ENCODE data around the gene IQGAP2.

IQGAP2 gene

DNA sequence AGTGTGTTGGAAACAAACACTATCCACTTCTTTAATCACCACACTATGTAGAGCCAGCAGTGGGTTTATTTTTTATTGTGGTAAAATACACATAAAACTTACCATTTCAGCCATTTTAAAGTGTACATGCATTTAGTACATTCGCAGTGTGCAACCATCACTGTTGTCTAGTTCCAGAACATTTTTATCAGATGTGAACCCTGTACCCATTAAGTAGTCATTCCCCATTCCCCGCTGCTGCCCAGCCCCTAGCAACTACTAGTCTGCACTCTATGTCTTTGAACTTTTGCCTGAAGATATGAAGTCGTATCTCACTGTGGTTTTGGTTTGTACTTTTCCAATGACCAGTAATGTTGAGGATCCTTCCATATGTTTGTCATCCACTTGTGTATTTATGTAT lies 282.6 kb downstream of the IQGAP2 start:
- no peak for TF ChIP-seq POLR2A (IDR thresholded peaks at IDR 0.05; ENCODE audit: low read depth, low read length)
- FAIRE-seq (no peak), DNase-seq (ENCODE audit: insufficient read length, low spot score) (no peak)

DNA sequence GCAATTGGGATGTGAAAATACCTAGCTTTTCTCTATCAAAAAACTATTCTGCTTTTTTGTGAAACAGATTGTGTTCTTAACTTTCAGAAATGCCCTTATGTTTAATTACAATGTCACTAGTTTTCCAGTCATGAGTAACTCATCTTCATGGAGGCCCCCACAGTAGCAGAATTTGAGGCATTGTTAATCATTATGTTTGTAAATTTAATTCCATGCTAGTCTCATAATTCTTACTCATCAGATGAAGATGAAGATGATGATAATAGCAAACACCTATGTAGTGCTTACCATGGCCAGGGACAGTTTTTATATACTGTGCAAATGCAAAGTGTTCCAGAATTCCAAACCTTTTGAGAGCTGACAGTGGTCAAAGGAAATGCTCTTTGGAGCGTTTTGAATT lies 285.1 kb downstream of the IQGAP2 start:
- FAIRE-seq: no peak
- DNase-seq (ENCODE audit: insufficient read length, low spot score): no peak
- no peak for TF ChIP-seq POLR2A (IDR thresholded peaks at IDR 0.05; ENCODE audit: low read depth, low read length)

DNA sequence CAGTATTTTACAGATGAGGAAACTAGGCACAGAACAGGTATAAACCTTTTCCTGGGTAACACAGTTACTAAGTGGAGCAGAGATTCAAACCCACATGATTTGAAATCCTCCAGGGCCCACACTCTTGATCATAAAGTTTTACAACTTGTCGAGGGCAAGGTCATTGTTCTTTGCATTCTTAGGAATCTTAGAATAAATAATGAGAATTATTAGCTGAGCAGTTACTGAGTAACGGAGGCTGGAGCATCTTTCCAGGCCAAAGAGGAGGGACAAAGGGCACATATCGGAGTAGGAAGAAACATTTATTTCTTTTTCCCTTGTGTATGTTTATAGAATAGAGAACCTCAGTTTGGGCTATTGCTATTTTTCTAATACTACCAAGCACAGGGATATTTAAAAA lies 285.8 kb downstream of the IQGAP2 start:
- DNase-seq (ENCODE audit: insufficient read length, low spot score) (no peak), FAIRE-seq (no peak)
- no peak for TF ChIP-seq POLR2A (IDR thresholded peaks at IDR 0.05; ENCODE audit: low read depth, low read length)

DNA sequence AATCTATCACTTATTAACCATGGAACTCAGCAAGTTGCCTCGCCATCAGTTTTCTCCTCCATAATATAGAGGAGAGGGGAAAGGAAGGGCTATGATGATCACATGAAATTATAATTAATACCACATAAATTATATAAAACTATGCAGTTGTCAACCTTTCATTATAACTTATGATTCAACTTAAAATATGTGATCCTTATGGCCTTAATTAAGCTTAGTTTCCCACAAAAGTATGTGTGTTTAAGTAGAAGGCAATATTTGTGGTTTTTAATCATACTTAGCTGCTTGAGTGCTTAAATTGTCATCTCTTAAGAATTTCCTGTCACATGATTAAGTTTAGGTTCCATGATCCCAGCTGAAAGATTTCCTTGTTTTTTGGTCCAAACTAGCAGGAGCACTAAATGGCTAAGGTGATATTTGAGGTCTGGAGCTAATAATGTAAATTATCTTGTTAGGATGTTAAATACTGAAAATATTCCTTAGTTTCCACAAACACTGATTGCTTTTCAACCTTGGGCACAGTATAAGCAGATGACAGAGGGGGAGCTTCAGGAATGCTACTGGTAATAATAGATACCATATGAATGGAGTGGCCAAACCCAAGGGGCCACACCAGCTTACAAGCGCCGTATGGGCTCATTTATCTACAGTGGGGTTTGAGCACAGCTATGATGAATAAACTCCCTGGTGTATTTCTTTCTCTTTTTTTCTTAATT lies 286.4 kb downstream of the IQGAP2 start:
- TF ChIP-seq POLR2A (IDR thresholded peaks at IDR 0.05; ENCODE audit: low read depth, low read length): no peak

DNA sequence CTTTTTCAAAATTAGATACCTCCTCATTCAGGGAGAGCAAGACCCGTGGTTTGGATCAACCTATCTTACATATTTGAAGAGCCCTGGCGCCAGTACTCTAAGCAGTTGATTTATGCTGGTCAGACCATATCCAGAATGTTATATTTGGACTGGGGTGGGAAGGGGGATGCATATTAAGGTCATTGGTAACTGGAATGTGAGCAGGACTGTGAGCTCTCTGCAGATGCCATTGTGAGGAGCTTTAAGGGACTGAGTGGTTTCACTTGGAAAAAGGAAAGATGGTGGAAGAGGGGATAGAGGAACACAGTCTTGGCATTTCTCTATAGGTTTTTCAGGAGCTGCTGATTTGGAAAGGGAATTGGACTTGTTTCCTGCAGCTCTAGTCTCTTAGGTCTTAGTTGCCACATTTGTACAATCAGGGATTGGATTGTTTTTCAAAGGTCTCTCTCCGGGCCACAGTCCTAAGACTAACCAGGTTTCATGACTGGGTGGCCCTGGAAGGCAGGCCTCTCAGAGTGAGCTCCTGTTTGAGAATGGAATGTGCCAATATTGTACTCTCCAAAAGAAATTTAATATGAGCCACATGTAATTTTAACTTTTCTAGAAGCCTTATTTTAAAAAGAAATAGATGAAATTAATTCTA lies 287.1 kb downstream of the IQGAP2 start:
- no peak for DNase-seq (ENCODE audit: insufficient read length, low spot score)
- TF ChIP-seq POLR2A (IDR thresholded peaks at IDR 0.05; ENCODE audit: low read depth, low read length): no peak
- no peak for FAIRE-seq

More for the DNA sequence above, 286.4 kb downstream of the IQGAP2 start:
- DNase-seq (ENCODE audit: insufficient read length, low spot score): peak; percentile 13
- peak; percentile 57 for FAIRE-seq

DNA sequence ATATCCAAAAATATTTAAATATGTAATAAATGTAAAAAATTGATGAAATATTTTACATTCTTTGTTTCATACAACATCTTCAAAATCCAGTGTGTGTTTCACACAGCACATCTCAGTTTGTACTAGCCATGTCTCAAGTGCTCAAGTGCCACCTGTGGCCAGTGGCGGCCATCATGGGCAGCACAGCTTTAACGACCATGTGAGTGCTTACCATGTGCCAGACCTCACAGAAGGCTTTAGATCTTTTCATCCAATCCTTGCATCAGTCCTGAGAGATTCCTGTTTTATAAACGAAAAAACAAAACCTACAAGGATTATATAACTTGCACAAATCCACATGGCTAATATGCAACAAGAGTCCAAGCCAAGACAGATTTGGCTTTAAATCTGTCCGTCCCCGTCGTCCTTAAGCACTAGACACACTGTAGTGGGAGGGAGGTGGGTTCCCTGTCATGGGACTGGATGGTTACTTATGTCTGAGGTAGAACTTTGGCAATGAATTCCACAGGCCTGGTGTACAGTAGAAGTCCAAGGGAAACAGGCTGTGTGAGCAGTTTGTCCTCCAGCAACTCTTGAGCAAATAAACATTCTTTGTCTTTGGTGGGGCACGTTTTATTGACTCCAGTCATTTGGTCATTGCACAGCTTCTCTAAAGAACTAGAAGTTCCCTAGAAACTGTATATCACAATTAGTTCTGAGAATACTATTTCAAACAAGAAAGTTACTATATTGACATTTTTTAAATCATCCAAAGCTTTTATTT lies 287.8 kb downstream of the IQGAP2 start:
- DNase-seq (ENCODE audit: insufficient read length, low spot score) (no peak), FAIRE-seq (no peak)
- no peak for TF ChIP-seq POLR2A (IDR thresholded peaks at IDR 0.05; ENCODE audit: low read depth, low read length)

DNA sequence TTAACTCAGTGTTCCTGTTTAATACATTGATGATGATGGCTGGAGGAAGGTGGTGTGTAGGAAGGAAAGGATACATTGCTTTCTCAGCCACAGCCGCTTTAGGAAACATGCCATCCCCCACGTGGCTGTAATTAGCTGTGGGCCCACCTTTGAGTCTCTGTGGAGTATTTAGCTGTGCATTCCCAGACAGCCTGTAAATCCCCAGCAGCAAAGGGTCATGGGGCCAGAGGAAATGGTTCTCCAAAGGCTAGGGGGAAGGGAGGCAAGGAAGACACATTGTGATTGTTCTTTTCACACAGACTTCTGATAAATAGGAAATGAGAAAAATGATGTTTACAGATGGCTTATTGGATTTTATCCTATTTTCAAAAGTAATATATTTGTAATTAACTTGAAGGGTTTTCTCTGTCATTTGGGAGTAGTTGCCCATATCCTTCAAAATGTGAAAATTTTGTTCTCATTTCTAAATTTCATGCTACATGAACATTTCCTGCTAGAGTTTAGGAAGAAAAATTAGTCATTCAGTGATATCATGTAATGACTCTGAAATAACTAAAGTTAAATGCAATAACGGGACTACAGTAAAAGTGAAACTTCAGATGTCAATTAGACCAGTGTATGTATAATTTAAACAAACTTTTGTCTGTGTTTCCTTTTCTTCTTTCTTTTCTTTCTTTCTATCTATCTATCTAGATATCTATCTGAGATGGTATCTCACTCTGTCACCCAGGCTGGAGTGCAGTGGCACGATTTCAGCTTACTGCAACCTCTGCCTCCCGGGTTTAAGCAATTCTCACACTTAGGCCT lies 288.6 kb downstream of the IQGAP2 start:
- no peak for DNase-seq (ENCODE audit: insufficient read length, low spot score)
- TF ChIP-seq POLR2A (IDR thresholded peaks at IDR 0.05; ENCODE audit: low read depth, low read length): no peak
- FAIRE-seq: no peak

DNA sequence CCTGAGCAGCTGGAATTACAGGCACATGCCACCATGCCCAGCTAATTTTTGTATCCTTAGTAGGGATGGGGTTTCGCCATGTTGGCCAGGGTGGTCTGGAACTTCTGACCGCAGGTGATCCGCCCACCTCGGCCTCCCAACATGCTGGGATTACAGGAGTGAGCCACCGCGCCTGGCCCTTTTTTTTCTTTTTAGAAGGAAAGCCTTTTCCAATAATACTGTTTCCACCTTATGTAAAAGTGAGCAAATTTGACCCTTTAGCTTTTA lies 289.1 kb downstream of the IQGAP2 start:
- FAIRE-seq (no peak), DNase-seq (ENCODE audit: insufficient read length, low spot score) (no peak)
- no peak for TF ChIP-seq POLR2A (IDR thresholded peaks at IDR 0.05; ENCODE audit: low read depth, low read length)

DNA sequence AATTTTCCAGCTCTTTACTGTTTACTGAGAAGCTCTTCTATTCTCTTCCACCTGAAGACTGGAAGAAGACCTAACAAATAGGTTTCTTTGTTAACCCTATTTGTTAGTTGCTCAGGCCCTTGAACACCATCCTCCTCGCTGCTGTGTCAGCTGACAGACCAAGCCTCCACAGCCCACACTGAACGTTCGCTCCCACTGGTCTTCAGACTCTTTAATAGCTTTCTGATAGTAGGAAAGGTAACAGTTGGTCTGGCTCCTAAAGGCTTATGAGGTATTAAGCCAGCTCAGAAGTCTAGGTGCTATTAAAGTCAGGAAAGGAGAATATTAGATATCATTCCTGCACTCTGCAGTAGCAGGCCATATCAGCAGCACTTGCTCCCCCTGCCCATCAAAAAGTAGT lies 289.6 kb downstream of the IQGAP2 start:
- no peak for FAIRE-seq
- TF ChIP-seq POLR2A (IDR thresholded peaks at IDR 0.05; ENCODE audit: low read depth, low read length): no peak
- no peak for DNase-seq (ENCODE audit: insufficient read length, low spot score)

DNA sequence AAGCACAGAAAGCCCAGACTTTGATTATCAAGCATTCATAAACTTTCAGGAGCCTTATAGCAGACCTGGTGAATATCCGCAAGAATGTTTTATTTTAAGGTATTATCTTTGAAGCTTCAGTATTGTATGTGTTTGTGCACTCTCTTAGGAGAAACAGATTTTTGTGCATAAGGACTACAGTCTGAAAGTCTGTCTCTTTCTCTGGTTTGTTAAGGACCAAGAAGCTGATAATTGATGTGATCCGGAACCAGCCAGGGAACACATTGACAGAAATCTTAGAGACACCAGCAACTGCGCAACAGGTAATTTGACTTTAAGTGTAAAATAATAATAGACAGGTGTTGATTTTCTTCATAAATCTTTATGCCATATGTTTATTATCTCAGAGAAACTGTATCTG lies 290.1 kb downstream of the IQGAP2 start:
- no peak for TF ChIP-seq POLR2A (IDR thresholded peaks at IDR 0.05; ENCODE audit: low read depth, low read length)
- FAIRE-seq (no peak), DNase-seq (ENCODE audit: insufficient read length, low spot score) (no peak)

DNA sequence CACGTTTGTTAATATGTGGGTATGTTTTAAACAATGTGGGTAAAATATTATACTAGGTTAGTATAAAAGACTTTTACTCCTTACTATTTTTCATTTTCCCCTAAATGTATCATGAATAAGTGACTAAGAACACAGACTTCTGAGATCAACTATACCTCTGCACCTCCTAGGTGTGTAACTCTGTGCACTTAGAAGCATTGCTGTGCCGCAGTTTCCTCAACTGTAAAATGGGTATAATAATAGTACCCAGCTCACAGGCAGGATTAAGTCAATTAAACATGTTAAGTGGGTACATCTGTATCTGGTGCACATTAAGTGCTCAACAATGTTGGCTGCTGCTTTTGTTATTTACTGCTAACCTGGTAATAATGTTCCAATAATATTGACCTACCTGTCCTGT lies 291.2 kb downstream of the IQGAP2 start:
- DNase-seq (ENCODE audit: insufficient read length, low spot score) (no peak), FAIRE-seq (no peak)
- no peak for TF ChIP-seq POLR2A (IDR thresholded peaks at IDR 0.05; ENCODE audit: low read depth, low read length)

DNA sequence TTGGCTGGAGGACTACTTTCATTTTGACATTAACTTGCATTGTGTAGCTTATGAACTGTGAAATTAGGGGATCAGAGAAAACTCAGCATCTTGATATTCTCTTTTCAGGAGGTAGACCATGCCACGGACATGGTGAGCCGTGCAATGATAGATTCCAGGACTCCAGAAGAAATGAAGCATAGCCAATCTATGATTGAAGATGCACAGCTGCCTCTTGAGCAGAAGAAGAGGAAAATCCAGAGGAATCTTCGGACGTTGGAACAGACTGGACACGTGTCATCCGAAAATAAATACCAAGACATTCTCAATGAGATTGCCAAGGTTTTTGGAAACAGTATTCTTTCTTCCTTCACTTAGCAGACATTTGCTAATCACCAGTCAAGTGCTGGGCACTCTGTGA lies 292.3 kb downstream of the IQGAP2 start:
- TF ChIP-seq POLR2A (IDR thresholded peaks at IDR 0.05; ENCODE audit: low read depth, low read length): no peak
- FAIRE-seq (no peak), DNase-seq (ENCODE audit: insufficient read length, low spot score) (no peak)

DNA sequence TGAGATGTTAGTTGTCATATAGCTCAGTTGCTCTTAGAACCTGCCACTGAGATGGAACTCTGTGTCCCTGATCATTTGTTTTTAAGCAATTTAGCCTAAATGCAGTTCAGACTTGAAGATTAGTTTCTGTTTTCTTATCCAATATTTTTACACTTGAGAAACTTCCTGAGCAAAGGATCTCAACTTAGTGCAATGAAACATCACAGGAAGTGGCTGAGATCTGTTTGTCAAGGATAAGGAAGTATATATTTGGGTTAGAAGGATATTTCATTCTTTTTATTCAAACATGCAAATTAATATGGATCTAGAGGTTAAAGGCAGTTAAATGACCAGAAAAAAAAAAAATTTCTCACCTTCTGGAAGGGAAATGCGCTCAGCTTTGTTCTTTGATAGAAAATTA lies 293.2 kb downstream of the IQGAP2 start:
- FAIRE-seq (no peak), DNase-seq (ENCODE audit: insufficient read length, low spot score) (no peak)
- no peak for TF ChIP-seq POLR2A (IDR thresholded peaks at IDR 0.05; ENCODE audit: low read depth, low read length)

DNA sequence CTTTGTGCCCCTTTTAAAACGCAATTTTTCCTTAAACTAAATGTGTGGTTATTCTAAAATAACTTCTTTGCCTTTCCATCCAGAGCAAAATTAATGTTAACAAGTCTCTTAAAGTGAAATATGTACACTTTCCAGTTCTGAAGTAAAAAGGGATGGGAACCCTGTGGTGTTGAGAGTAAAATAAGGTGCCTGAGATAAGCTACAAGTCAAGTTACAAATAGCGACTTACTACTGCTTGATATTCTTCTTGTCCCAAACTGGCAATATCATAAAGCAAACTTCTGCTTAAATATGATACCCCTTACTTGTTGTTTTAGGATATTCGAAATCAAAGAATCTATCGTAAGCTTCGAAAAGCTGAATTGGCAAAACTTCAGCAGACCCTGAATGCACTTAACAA lies 294.6 kb downstream of the IQGAP2 start:
- TF ChIP-seq POLR2A (IDR thresholded peaks at IDR 0.05; ENCODE audit: low read depth, low read length): no peak
- FAIRE-seq (no peak), DNase-seq (ENCODE audit: insufficient read length, low spot score) (no peak)

Measured in H54 (cell line).